GM19035 (cell line): ENCODE results near the gene AJAP1.

Experiments
- ATAC-seq: cut with Tn5 transposase; IDR thresholded peaks from one replicate; pipeline ENCODE4 v1.9.1; 2021; ENCODE audit not compliant: unreplicated experiment

AJAP1 gene

GRCh38 chr1:4729090-4729471 lies 74.7 kb downstream of the AJAP1 start:
- ATAC-seq = no peak

- no peak for ATAC-seq
Observed at GRCh38 chr1:4730078-4730477, 75.7 kb downstream of the AJAP1 start.

GRCh38 chr1:4733446-4734177 lies 79.2 kb downstream of the AJAP1 start:
- no peak for ATAC-seq

- no peak for ATAC-seq
Observed at GRCh38 chr1:4734219-4734618, 79.8 kb downstream of the AJAP1 start.

GRCh38 chr1:4734791-4735190 lies 80.4 kb downstream of the AJAP1 start:
- ATAC-seq = no peak

GRCh38 chr1:4736254-4736653 lies 81.8 kb downstream of the AJAP1 start:
- ATAC-seq = no peak

GRCh38 chr1:4741876-4742423 lies 87.5 kb downstream of the AJAP1 start:
- ATAC-seq = no peak

- ATAC-seq = no peak
Observed at GRCh38 chr1:4743978-4744750, 89.8 kb downstream of the AJAP1 start.

- ATAC-seq = no peak
Observed at GRCh38 chr1:4745560-4745959, 91.2 kb downstream of the AJAP1 start.

- no peak for ATAC-seq
Observed at GRCh38 chr1:4749406-4749805, 95.0 kb downstream of the AJAP1 start.

GRCh38 chr1:4750177-4750576 lies 95.8 kb downstream of the AJAP1 start:
- no peak for ATAC-seq

- no peak for ATAC-seq
Observed at GRCh38 chr1:4752059-4752458, 97.7 kb downstream of the AJAP1 start.

GRCh38 chr1:4754816-4755215 lies 100.4 kb downstream of the AJAP1 start:
- no peak for ATAC-seq

- no peak for ATAC-seq
Observed at GRCh38 chr1:4755301-4755845, 101.0 kb downstream of the AJAP1 start.

- no peak for ATAC-seq
Observed at GRCh38 chr1:4755864-4756504, 101.6 kb downstream of the AJAP1 start.

- no peak for ATAC-seq
Observed at GRCh38 chr1:4756851-4757580, 102.6 kb downstream of the AJAP1 start.

GRCh38 chr1:4759671-4760070 lies 105.3 kb downstream of the AJAP1 start:
- no peak for ATAC-seq

GRCh38 chr1:4760088-4760487 lies 105.7 kb downstream of the AJAP1 start:
- ATAC-seq = no peak

- ATAC-seq = no peak
Observed at GRCh38 chr1:4761324-4761723, 106.9 kb downstream of the AJAP1 start.

- ATAC-seq = no peak
Observed at GRCh38 chr1:4762146-4762545, 107.7 kb downstream of the AJAP1 start.

GRCh38 chr1:4767308-4767707 lies 112.9 kb downstream of the AJAP1 start:
- no peak for ATAC-seq
